HepG2 (cell line): Measurements from ENCODE around the gene NRAP. TPM values are rescaled to one million over a fixed set of nuclear protein-coding genes. Genes with fewer than 3 reads are reported as not detected.

ENCODE experiments used
- ATAC-seq: fragments of 200-7000 bp; cut with Tn5 transposase; 3 replicates; pipeline ENCODE4 v1.9.1; 2020; ENCODE audit warnings: mild to moderate bottlenecking, moderate library complexity
- BruUV-seq: library from RNA; stranded (reverse); fragments of 400-500 nt; replicated peaks from 2 replicates; lab custom pipeline; 2021; lab: Mats Ljungman, UMichigan
- CTCF ChIA-PET: fragments of 300-600 bp; formaldehyde crosslinking; extraction: SDS; loops from one replicate; lab custom pipeline; 2021; ENCODE audit warnings: low total read pairs, inconsistent platforms, low intra/inter-chr PET ratio; lab: Yijun Ruan, JAX
- POLR2A ChIA-PET: fragments of 350-600 bp; sonication (Branson Sonifier 250); formaldehyde crosslinking; loops from one replicate; lab custom pipeline; 2020; ENCODE audit warnings: antibody characterized with exemption, inconsistent platforms; lab: Yijun Ruan, JAX
- DNase-seq: peaks from one replicate; pipeline ENCODE4 v3.0.0-alpha.2; 2015; ENCODE audit warnings: low spot score
- FAIRE-seq: peaks from 3 replicates; lab custom pipeline; 2011; peaks lifted over from hg19 to GRCh38; lab: Jason Lieb, UNC
- H2AFZ ChIP-seq: one replicate; pipeline ENCODE4 v1.6.1; 2011; ENCODE audit warnings: low read length, inconsistent platforms
- H3K27ac ChIP-seq: fragments of 300-600 bp; 3 replicates; pipeline ENCODE4 v1.8.0; 2011; ENCODE audit warnings: mixed run types, mild to moderate bottlenecking, mixed read lengths, low read length, inconsistent platforms; ENCODE audit not compliant: insufficient read depth; ENCODE audit errors: extremely low read length
- H3K27me3 ChIP-seq, 2 experiments: fragments of 200-600 bp in 1 of 2; 2 replicates in 1 of 2; 3 replicates in 1 of 2; pipeline versions ENCODE4 v1.6.0 to v1.8.0; 2011; ENCODE audit warnings: low read length in 2 of 2, mild to moderate bottlenecking in 2 of 2, moderate library complexity in 2 of 2, inconsistent platforms in 1 of 2; ENCODE audit not compliant: insufficient read depth in 2 of 2, control insufficient read depth in 1 of 2
- H3K36me3 ChIP-seq, 2 experiments: fragments of 200-600 bp in 1 of 2; replicated peaks in 1 of 2; 2 replicates in 1 of 2; 3 replicates in 1 of 2; pipeline versions ENCODE4 v1.5.1 to v1.8.0; 2011; ENCODE audit warnings: low read length in 2 of 2, inconsistent platforms in 1 of 2; ENCODE audit not compliant: insufficient read depth in 2 of 2, control insufficient read depth in 1 of 2
- H3K4me1 ChIP-seq: 2 replicates; pipeline ENCODE4 v1.5.1; 2012; ENCODE audit warnings: low read length, inconsistent platforms; ENCODE audit not compliant: insufficient read depth
- H3K4me2 ChIP-seq: 2 replicates; pipeline ENCODE4 v1.6.0; 2011; ENCODE audit warnings: low read depth, low read length, inconsistent platforms
- H3K4me3 ChIP-seq, 3 experiments: fragments of 200-600 bp in 1 of 3; sonication (generic), shearing (Covaris generic) in 1 of 3; replicated peaks in 1 of 3; 2 replicates each; pipeline ENCODE4 v1.5.1; 2011 to 2016; ENCODE audit warnings: low read length in 3 of 3, inconsistent platforms in 2 of 3, low read depth in 2 of 3, mild to moderate bottlenecking in 2 of 3, control low read depth in 1 of 3, mixed read lengths in 1 of 3; ENCODE audit not compliant: insufficient read depth in 1 of 3
- H3K79me2 ChIP-seq: one replicate; pipeline ENCODE4 v1.6.1; 2011; ENCODE audit warnings: low read length, inconsistent platforms; ENCODE audit not compliant: insufficient read depth
- H3K9ac ChIP-seq: 2 replicates; pipeline ENCODE4 v1.6.0; 2011; ENCODE audit warnings: mild to moderate bottlenecking, low read depth, low read length, inconsistent platforms; ENCODE audit not compliant: insufficient read depth
- H3K9me3 ChIP-seq: 2 replicates; pipeline ENCODE4 v1.5.1; 2012; ENCODE audit warnings: mild to moderate bottlenecking, low read length
- H4K20me1 ChIP-seq: 2 replicates; pipeline ENCODE4 v1.6.0; 2011; ENCODE audit warnings: inconsistent platforms, mild to moderate bottlenecking, low read length, moderate library complexity; ENCODE audit not compliant: insufficient read depth
- ARNT ChIP-seq: fragments of 450-650 bp; IDR thresholded peaks from 2 replicates; pipeline ENCODE4 v1.6.1; 2017
- DBP ChIP-seq: sonication (generic); formaldehyde crosslinking; IDR thresholded peaks from 2 replicates; pipeline ENCODE4 v1.4.0; 2020; ENCODE audit warnings: missing genetic modification reagents; ENCODE audit errors: not compliant biosample characterization
- FOXJ3 ChIP-seq: sonication (generic); formaldehyde crosslinking; IDR thresholded peaks from 2 replicates; pipeline ENCODE4 v1.4.0; 2020; ENCODE audit warnings: missing genetic modification reagents, mild to moderate bottlenecking, borderline replicate concordance
- HOXA9 ChIP-seq: sonication (generic); formaldehyde crosslinking; IDR thresholded peaks from 2 replicates; pipeline ENCODE4 v1.8.1; 2022; ENCODE audit warnings: missing genetic modification reagents, mild to moderate bottlenecking, moderate library complexity, borderline replicate concordance
- KMT2B ChIP-seq: IDR thresholded peaks from 2 replicates; pipeline ENCODE4 v1.6.1; 2016; ENCODE audit warnings: missing genetic modification reagents, missing compliant biosample characterization
- PCBP2 ChIP-seq: fragments of 200-400 bp; formaldehyde crosslinking; optimal IDR thresholded peaks from 2 replicates; pipeline ENCODE3; 2018; ENCODE audit warnings: low read length, low read depth; ENCODE audit not compliant: poor library complexity, severe bottlenecking
- RARG ChIP-seq: sonication (generic); formaldehyde crosslinking; IDR thresholded peaks from 2 replicates; pipeline ENCODE4 v1.4.0; 2020; ENCODE audit warnings: low read depth, mild to moderate bottlenecking, missing genetic modification reagents
- RNF219 ChIP-seq: sonication (generic); formaldehyde crosslinking; IDR thresholded peaks from 2 replicates; pipeline ENCODE4 v1.5.0; 2020; ENCODE audit warnings: mild to moderate bottlenecking, missing genetic modification reagents
- STAT6 ChIP-seq: sonication (generic); formaldehyde crosslinking; IDR thresholded peaks from 2 replicates; pipeline ENCODE4 v1.4.0; 2020; ENCODE audit warnings: missing genetic modification reagents, mild to moderate bottlenecking, borderline replicate concordance
- UBTF ChIP-seq: sonication (generic); formaldehyde crosslinking; IDR thresholded peaks from 2 replicates; pipeline ENCODE4 v1.4.0; 2020; ENCODE audit warnings: mild to moderate bottlenecking, missing genetic modification reagents
- ZBTB39 ChIP-seq: sonication (generic); formaldehyde crosslinking; IDR thresholded peaks from 2 replicates; pipeline ENCODE4 v1.5.0; 2020; ENCODE audit warnings: missing genetic modification reagents
- ZNF484 ChIP-seq: sonication (generic); formaldehyde crosslinking; IDR thresholded peaks from 2 replicates; pipeline ENCODE4 v1.5.1; 2020; ENCODE audit warnings: mild to moderate bottlenecking, low read depth, missing genetic modification reagents, borderline replicate concordance
- WGBS: methylation state at CpG from one replicate; pipeline ENCODE4 v1.1.6; 2017; ENCODE audit warnings: low lambda C conversion rate; 5-methylcytosine and 5-hydroxymethylcytosine counted together
- in situ Hi-C: cut with HindIII; loops from 2 replicates; pipeline ENCODE4 v1.10.0; 2017; ENCODE audit warnings: low pct_unique_long_range_greater_than_20kb; ENCODE audit not compliant: extremely low pct_ligation_motif_present
- intact Hi-C: fragments of 100-400 bp; cut with micrococcal nuclease; formaldehyde crosslinking; loops from one replicate; pipeline ENCODE4 v1.10.0; 2022; ENCODE audit not compliant: unreplicated experiment
- polyA plus RNA-seq, 8 experiments: library from polyadenylated mRNA; depleted of rRNA in 3 of 8; stranded (reverse) in 7 of 8; unstranded in 1 of 8; fragments of >200 nt; fragmentation: Illumina TruSeq in 4 of 8; extraction: Trizol in 4 of 8; gene quantifications; 2 replicates each; pipeline versions ENCODE4 v1.2.1 to v1.2.3, GENCODE V29; 2011 to 2016; ENCODE audit warnings: low read depth in 4 of 8, missing spikeins in 1 of 8, mixed read lengths in 1 of 8; ENCODE audit not compliant: insufficient read depth in 1 of 8
- total RNA-seq, 5 experiments: library from RNA; depleted of rRNA; stranded (reverse); fragments of >200 nt; fragmentation: Illumina TruSeq; extraction: Trizol; gene quantifications; 2 replicates each; pipeline ENCODE4 v1.2.3, GENCODE V29; 2016; ENCODE audit warnings: low read depth in 1 of 5

Gene NRAP
- total and polyA plus RNA-seq, 2 of the 13 experiments (the other 11 are each of a cell fraction or from before 2014, with no cell fraction given): not detected

GRCh38 chr10:113581092-113581491, 82.7 kb downstream of the NRAP start:
- 0% methylated on average over 1 of the region's 1 CpG for WGBS
- H3K36me3 ChIP-seq: no peaks in the 10 kb centered on the region
- H3K9me3 ChIP-seq: no peaks in the 10 kb centered on the region
- no peak overlapping the region for H3K4me3 ChIP-seq
- H3K4me2 ChIP-seq: no peak overlapping the region
- ATAC-seq (no peak), DNase-seq (no peak), FAIRE-seq (no peak)
- H4K20me1 ChIP-seq: no peaks in the 10 kb centered on the region
- CTCF ChIA-PET: no interaction called here
- H3K9ac ChIP-seq: no peak overlapping the region
- TF ChIP-seq ZBTB39 (CRISPR knock-in tag) (no peak), PCBP2 (no peak), DBP (CRISPR knock-in tag) (no peak), ZNF484 (no peak), KMT2B (CRISPR knock-in tag) (no peak), RNF219 (CRISPR knock-in tag) (no peak), RARG (no peak), FOXJ3 (CRISPR knock-in tag) (no peak), ARNT (no peak), UBTF (CRISPR knock-in tag) (no peak), STAT6 (CRISPR knock-in tag) (no peak), HOXA9 (CRISPR knock-in tag) (no peak)
- intact Hi-C loops (no loop called here), in situ Hi-C loops (no loop called here)
- H3K4me1 ChIP-seq: peaks cover 4% of the 10 kb centered on the region; the same call in 1 of the 2 replicates
- no TSS peak for BruUV-seq
- no peaks in the 10 kb centered on the region for H3K79me2 ChIP-seq
- POLR2A ChIA-PET: no interaction called here
- H3K27ac ChIP-seq: no peak overlapping the region
- no peaks in the 10 kb centered on the region; a peak in 1 of 5 replicates for H3K27me3 ChIP-seq
- no peak overlapping the region for H2AFZ ChIP-seq
